GM19324 (cell line): ENCODE data around the gene TSPAN9.

Experiments
- ATAC-seq: cut with Tn5 transposase; IDR thresholded peaks from one replicate; pipeline ENCODE4 v1.9.1; 2021; ENCODE audit warnings: mild to moderate bottlenecking, moderate library complexity; ENCODE audit not compliant: unreplicated experiment, low FRiP score

TSPAN9 gene

GRCh38 chr12:3119756-3120601, 42.8 kb downstream of the TSPAN9 start:
- ATAC-seq, result no peak

DNA sequence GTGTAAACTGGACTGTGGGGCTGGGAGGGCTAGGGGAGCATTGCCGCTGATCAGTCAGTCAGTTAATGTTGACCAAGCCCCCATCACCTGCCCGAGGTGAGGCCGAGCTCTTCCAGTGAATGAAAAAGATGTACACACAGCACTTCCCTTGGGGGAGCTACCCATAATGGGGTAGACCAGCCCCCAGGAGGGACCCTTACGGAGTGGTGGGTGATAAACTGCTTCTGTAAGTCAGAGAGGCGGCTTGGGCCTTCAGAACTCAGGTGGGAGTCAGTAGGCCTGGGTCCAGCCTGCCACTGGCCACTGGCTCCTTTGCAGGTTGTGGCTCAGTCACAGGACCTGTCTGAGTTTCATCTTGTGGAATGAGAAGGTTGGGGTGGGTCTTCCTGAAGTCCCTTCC, 43.5 kb downstream of the TSPAN9 start:
- ATAC-seq, result no peak

DNA sequence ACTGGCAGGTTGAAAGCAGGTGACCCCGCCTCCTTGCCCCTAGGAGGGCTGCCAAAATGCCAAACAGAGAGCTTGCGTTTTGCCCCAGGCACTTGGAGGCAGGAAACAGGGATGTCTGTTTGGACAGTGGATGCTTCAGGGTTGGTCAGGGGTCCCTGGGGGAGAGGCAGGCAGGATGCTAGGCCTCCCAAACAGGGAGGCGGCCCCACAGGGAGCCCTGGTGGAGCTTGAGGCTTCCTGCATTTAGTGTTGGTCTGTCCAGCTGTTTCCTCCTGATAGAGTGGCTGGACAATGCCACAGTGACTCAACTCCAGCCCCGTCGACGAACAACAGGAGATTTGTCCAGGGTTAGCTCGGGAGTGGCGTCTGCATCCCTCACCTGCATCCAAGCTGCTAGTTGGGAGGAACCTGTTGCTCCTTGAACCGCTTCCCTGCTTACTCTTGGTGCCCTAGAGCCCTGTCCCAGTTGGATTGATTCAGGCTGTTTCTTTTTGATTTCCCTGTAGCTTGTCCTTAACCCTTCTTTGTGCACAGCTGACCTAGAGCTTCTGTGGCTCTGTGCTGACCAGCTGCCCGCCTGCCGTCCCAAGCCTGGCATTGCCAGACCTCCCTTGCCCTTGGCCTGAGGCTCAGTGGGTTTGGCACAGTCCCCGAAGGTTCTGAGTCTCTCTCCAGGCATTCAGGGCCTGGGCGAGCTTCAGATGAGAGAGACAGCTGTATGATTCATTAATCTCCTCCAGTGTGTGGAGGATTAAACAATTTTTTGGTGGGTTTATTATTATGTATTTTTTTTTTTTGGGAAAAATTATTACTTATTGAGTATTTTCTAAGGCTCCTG, 45.9 kb downstream of the TSPAN9 start:
- no peak for ATAC-seq

- no peak for ATAC-seq
These were observed 46.5 kb downstream of the TSPAN9 start for GRCh38 chr12:3123729-3124128.

- no peak for ATAC-seq
These were observed 47.7 kb downstream of the TSPAN9 start for GRCh38 chr12:3124917-3125316.

DNA sequence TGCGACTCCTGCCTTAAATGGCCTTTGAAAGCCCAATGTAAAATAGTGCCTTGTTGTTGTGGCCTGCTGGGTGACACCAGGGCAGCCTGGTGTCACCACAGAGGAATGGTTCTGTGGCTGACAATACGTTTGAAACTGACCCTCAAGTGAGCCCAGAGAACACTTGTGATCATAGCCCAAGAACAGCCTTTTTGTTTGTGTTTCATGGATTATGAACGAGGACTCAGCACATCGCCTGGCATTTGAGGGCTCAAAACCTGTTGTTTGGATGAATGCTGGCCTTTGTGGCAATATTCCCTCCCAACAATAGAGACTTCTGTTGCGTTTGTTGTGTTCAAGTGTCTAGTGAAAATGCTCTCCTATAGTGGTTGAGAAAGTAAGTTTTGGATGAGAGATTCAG, 48.5 kb downstream of the TSPAN9 start:
- no peak for ATAC-seq

- ATAC-seq, result no peak
These were observed 50.7 kb downstream of the TSPAN9 start for GRCh38 chr12:3127832-3128231.

DNA sequence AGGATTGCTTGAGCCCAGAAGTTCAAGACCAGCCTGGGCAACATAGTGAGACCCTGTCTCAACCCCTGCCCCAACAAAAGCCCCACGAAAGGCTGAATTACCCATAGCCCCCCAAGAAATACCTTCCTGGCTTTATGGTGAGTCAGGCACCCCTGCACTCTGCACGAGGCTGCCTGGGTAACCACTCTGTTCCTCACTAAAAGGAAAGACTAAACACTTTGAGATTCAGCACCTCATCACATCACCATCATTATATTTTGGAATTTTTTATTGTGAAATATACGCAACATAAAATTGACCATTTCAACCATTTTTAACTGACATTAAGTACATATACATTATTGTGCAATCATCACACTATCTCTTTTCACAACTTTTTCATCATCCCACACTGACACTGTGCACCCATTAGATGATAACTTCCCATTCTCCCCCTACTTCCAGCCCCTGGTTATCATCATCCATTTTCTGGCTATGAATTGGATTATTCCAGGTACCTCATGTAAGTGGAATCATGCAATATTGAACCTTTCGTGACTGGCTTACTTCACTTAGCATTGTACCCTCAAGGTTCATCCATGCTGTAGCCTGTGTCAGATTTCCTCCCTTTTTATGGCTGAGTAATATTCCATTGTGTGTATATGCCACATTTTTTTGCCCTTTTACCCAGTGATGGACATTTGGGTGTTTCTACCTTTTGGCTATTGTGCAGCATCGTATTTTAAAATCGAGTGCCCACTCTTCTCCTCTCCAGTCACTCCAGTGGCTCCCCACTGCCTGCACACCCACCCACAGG, 51.5 kb downstream of the TSPAN9 start:
- ATAC-seq, result no peak

DNA sequence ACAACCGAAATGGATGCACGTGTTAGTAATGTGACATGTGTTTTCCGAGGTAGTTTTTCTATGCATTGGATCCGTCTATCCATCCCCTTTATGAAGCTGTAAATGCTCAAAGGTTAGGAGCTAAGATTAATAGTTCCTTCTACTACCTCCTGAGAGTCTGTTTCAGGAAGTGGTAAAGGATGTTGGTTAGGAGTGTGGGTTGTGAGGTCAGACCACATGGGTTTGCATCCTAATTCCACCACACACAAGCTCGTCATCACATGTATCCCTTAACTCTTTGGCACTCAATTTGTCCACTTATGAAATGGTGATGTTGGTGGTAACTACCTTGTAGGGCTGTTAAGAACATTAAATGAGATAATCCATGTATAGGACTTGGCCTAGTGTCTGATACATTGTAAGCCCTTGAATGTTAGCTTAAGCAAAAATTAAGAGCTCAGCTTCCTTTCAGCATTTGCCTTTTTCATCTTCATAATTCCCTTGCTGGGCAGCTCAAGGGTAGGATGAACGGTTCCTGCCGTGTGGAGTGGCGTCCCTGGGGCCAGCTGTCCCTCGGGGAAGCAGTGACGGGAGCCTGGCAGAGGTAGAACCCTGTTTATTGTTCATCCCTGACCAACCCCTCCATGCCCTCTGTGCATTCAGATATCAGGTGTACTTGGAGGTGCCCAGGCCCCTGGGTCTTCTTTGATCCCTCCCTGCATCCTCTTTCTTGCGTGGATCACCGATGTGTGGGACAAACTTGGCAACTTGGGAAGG, 52.3 kb downstream of the TSPAN9 start:
- ATAC-seq, result no peak

GRCh38 chr12:3130057-3130830, 53.1 kb downstream of the TSPAN9 start:
- no peak for ATAC-seq

- ATAC-seq, result no peak
These were observed 54.0 kb downstream of the TSPAN9 start for GRCh38 chr12:3131129-3131528.

- no peak for ATAC-seq
These were observed 55.6 kb downstream of the TSPAN9 start for GRCh38 chr12:3132636-3133404.

GRCh38 chr12:3133405-3133783, 56.2 kb downstream of the TSPAN9 start:
- ATAC-seq, result no peak

DNA sequence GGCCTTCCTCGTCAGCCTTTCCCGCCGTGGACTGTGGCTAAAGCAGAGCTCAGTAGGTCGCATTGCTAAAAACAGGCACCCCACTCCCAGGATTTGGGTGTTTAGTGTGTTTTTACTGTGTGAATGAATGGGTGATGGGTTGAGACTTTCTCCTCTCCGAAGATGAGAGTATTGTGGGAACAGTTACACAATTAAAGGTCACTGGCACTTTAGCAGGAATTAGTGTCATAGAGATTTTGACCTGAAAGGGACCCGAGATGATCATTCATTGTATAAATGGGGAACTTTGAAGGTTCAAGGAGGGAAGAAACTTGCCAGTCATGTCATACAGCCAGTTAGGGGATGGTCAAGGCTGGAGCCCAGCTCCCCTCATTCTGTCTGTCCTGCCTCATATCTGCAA, 56.9 kb downstream of the TSPAN9 start:
- ATAC-seq, result no peak

- ATAC-seq, result no peak
These were observed 57.5 kb downstream of the TSPAN9 start for GRCh38 chr12:3134526-3135135.

DNA sequence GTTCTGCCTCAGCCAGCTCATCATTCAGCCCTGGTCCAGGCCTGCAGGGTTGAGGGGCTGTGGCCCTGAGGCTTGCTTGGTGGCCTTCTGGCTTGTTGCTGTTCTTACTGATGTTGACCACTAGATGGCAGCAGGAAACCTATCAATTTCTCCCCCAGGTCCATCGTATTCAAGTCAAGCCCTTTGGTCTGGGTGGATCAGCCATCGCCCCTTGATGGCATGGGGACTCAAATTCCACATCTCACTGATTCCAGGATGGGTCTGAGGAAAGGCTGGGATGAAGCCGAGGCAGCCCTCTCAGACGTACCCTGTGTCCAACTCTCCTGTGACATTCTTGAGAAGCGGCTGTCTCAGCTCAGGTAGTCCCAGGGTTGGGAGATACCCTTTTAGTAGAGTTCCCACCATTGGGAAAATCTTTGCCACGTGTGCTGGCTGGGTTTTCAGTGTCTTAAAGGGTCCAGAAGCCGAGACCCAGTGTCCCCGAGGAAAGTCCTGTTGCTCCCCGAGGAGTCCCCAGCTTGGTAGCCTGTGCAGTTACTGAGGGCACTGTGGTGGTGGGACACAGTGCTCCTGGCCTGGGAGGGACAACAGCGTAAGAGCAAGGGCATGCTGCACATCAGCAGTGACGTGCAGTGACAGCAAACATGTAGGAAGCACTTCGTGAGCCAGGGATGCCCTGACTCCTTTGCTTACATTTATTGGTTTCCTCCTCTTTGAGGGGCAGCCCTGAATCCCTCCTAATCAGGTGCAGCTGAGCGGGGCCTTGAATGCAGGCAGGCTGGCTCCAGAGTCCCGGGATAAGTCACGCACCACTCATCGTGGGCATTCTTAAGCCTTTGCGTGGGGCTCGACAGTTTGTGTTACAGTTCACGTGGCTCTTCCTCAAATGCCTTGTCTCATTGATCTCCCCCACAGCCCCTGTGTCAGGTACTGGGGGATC, 58.6 kb downstream of the TSPAN9 start:
- ATAC-seq, result no peak

- ATAC-seq, result no peak
These were observed 59.6 kb downstream of the TSPAN9 start for GRCh38 chr12:3136641-3137267.
